SK-N-SH (cell line): ENCODE results near the gene RNF157. TPM values are rescaled to one million over a fixed set of nuclear protein-coding genes. Genes with fewer than 3 reads are reported as not detected.

Experiments
- CTCF ChIA-PET: fragments of 300-600, 350-600 bp; formaldehyde crosslinking; extraction: SDS; loops from one replicate; lab custom pipeline; 2021; lab: Yijun Ruan, JAX
- POLR2A ChIA-PET: fragments of 350-600 bp; sonication (Branson Sonifier 250); formaldehyde crosslinking; extraction: SDS; loops from one replicate; lab custom pipeline; 2020; ENCODE audit warnings: antibody characterized with exemption, inconsistent platforms; lab: Yijun Ruan, JAX
- DNase-seq: peaks from one replicate; pipeline ENCODE4 v3.0.0; 2012
- H2AFZ ChIP-seq: fragments of 200-600 bp; sonication (generic); 2 replicates; pipeline ENCODE4 v1.8.1; 2016; ENCODE audit warnings: antibody characterized with exemption, mild to moderate bottlenecking, low read depth
- H3F3A ChIP-seq: fragments of 200-600 bp; sonication (generic); replicated peaks from 2 replicates; pipeline ENCODE3; 2016; ENCODE audit warnings: antibody characterized with exemption, mild to moderate bottlenecking; ENCODE audit not compliant: insufficient read depth
- H3K27ac ChIP-seq, 2 experiments: fragments of 200-500 bp in 1 of 2; fragments of 200-600 bp in 1 of 2; sonication (Bioruptor generic) in 1 of 2; sonication (generic), shearing (Covaris generic) in 1 of 2; 2 replicates each; pipeline versions ENCODE4 v1.5.1 to v1.6.1; 2014 to 2016; ENCODE audit warnings: low read depth in 2 of 2, inconsistent platforms in 1 of 2, low read length in 1 of 2, mild to moderate bottlenecking in 1 of 2, mixed read lengths in 1 of 2
- H3K27me3 ChIP-seq: fragments of 200-600 bp; sonication (generic), shearing (Covaris generic); 2 replicates; pipeline ENCODE4 v1.6.1; 2016; ENCODE audit warnings: mixed run types; ENCODE audit not compliant: insufficient read depth
- H3K36me3 ChIP-seq, 2 experiments: fragments of 200-500 bp in 1 of 2; fragments of 200-600 bp in 1 of 2; sonication (Bioruptor generic) in 1 of 2; sonication (generic) in 1 of 2; replicated peaks in 1 of 2; 2 replicates each; pipeline versions ENCODE3 to v1.5.1; 2014 to 2016; ENCODE audit warnings: low read length in 1 of 2, mild to moderate bottlenecking in 1 of 2; ENCODE audit not compliant: insufficient read depth in 2 of 2, control insufficient read depth in 1 of 2
- H3K4me1 ChIP-seq, 2 experiments: fragments of 200-500 bp in 1 of 2; fragments of 200-600 bp in 1 of 2; sonication (Bioruptor generic) in 1 of 2; sonication (generic), shearing (Covaris generic) in 1 of 2; 2 replicates each; pipeline versions ENCODE4 v1.5.1 to v1.6.1; 2014 to 2016; ENCODE audit warnings: low read depth in 1 of 2, low read length in 1 of 2, mixed run types in 1 of 2; ENCODE audit not compliant: insufficient read depth in 2 of 2, control insufficient read depth in 1 of 2
- H3K4me2 ChIP-seq: fragments of 200-600 bp; sonication (generic), shearing (Covaris generic); 2 replicates; pipeline ENCODE4 v1.6.1; 2017; ENCODE audit warnings: mixed run types
- H3K4me3 ChIP-seq, 2 experiments: fragments of 200-500 bp in 1 of 2; fragments of 200-600 bp in 1 of 2; sonication (Bioruptor generic) in 1 of 2; sonication (generic), shearing (Covaris generic) in 1 of 2; 2 replicates each; pipeline versions ENCODE4 v1.5.1 to v1.8.1; 2014 to 2016; ENCODE audit warnings: low read depth in 2 of 2, inconsistent platforms in 1 of 2, low read length in 1 of 2, mild to moderate bottlenecking in 1 of 2, mixed read lengths in 1 of 2, moderate library complexity in 1 of 2
- H3K79me2 ChIP-seq: fragments of 200-600 bp; sonication (generic); 2 replicates; pipeline ENCODE4 v1.8.1; 2017; ENCODE audit warnings: mild to moderate bottlenecking; ENCODE audit not compliant: insufficient read depth
- H3K9ac ChIP-seq: fragments of 200-600 bp; sonication (generic); 2 replicates; pipeline ENCODE4 v1.6.1; 2017; ENCODE audit warnings: mixed run types
- H3K9me2 ChIP-seq: fragments of 200-600 bp; sonication (generic); 2 replicates; pipeline ENCODE4 v1.6.1; 2017; ENCODE audit warnings: mixed run types
- H3K9me3 ChIP-seq: fragments of 200-600 bp; sonication (generic); 2 replicates; pipeline ENCODE4 v1.6.1; 2017; ENCODE audit warnings: mixed run types, mild to moderate bottlenecking, moderate library complexity
- H4K20me1 ChIP-seq: fragments of 200-600 bp; sonication (generic); 2 replicates; pipeline ENCODE4 v1.6.1; 2017; ENCODE audit warnings: mild to moderate bottlenecking, mixed run types; ENCODE audit not compliant: insufficient read depth
- FOSL2 ChIP-seq: IDR thresholded peaks from 2 replicates; pipeline ENCODE4 v1.4.0; 2012; ENCODE audit warnings: low read depth, mild to moderate bottlenecking, moderate library complexity, borderline replicate concordance
- FOXM1 ChIP-seq: IDR thresholded peaks from 2 replicates; pipeline ENCODE4 v1.4.0; 2012; ENCODE audit warnings: low read depth, mild to moderate bottlenecking
- MXI1 ChIP-seq: IDR thresholded peaks from 2 replicates; pipeline ENCODE4 v1.6.1; 2012; ENCODE audit warnings: mild to moderate bottlenecking, low read depth, low read length, improper control_type of control experiment
- PBX3 ChIP-seq: IDR thresholded peaks from 2 replicates; pipeline ENCODE4; 2012
- REST ChIP-seq: IDR thresholded peaks from 2 replicates; pipeline ENCODE4 v1.6.1; 2012; ENCODE audit warnings: mild to moderate bottlenecking, low read depth, low read length, moderate library complexity
- TCF12 ChIP-seq: IDR thresholded peaks from 2 replicates; pipeline ENCODE4 v1.4.0; 2012
- USF2 ChIP-seq: fragments of 150-350 bp; IDR thresholded peaks from 2 replicates; pipeline ENCODE4 v1.6.1; 2017; ENCODE audit warnings: antibody characterized with exemption, low read length, low read depth, borderline replicate concordance
- YY1 ChIP-seq: IDR thresholded peaks from 2 replicates; pipeline ENCODE4 v1.4.0; 2012; ENCODE audit warnings: low read depth, mild to moderate bottlenecking
- WGBS: methylation state at CpG from one replicate; pipeline ENCODE4 v1.1.6; 2017; ENCODE audit warnings: low lambda C conversion rate; 5-methylcytosine and 5-hydroxymethylcytosine counted together
- polyA plus RNA-seq, 3 experiments: library from polyadenylated mRNA; depleted of rRNA; stranded (reverse); fragments of >200 nt; gene quantifications; 2 replicates each; pipeline ENCODE4 v1.2.3, GENCODE V29; 2012
- TF ChIP-seq, protein P1 (sequence below): IDR thresholded peaks from 2 replicates; pipeline ENCODE4 v1.4.0; 2012; ENCODE audit warnings: low read depth, borderline replicate concordance

The RNF157 gene
- polyA plus RNA-seq, 1 of the 3 experiments (the other 2 are of a cell fraction): 5.2 TPM

- H3K4me3 ChIP-seq: no peak overlapping the region
- TF ChIP-seq REST (no peak), FOXM1 (no peak), FOSL2 (no peak), TCF12 (no peak), YY1 (no peak), PBX3 (no peak)
- TF ChIP-seq, protein P1, sequence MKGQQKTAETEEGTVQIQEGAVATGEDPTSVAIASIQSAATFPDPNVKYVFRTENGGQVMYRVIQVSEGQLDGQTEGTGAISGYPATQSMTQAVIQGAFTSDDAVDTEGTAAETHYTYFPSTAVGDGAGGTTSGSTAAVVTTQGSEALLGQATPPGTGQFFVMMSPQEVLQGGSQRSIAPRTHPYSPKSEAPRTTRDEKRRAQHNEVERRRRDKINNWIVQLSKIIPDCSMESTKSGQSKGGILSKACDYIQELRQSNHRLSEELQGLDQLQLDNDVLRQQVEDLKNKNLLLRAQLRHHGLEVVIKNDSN: no peak
- TF ChIP-seq, all 33 proteins: peak for 0
- peaks cover 9% of the 10 kb centered on the region for H3F3A ChIP-seq
- peaks cover 57% of the 10 kb centered on the region for H3K79me2 ChIP-seq
- POLR2A ChIA-PET: interaction anchor here (0.6 kb wide), 1 partner anchor 163 kb away, joined by 3 read pairs; no protein-coding TSS in a partner anchor
- no peaks in the 10 kb centered on the region for H3K9me2 ChIP-seq
- no peaks in the 10 kb centered on the region for H3K9me3 ChIP-seq
- no peak overlapping the region for H2AFZ ChIP-seq
- CTCF ChIA-PET: interaction anchor here (2.2 to 7.0 kb wide), 3 partner anchors 10 to 149 kb away, joined by 8 to 130 read pairs (median 15); no protein-coding TSS in a partner anchor
- no peaks in the 10 kb centered on the region for H3K27me3 ChIP-seq
- 93% methylated on average over 26 of the region's 26 CpGs for WGBS
- H3K4me1 ChIP-seq: peaks cover 19% of the 10 kb centered on the region in 2 experiments; a peak in 3 of 4 replicates
- no peak overlapping the region for H3K4me2 ChIP-seq
- H4K20me1 ChIP-seq: peaks cover 13% of the 10 kb centered on the region; the same call in 1 of the 2 replicates
- peak; percentile 47 for DNase-seq
- no peak overlapping the region for H3K27ac ChIP-seq
- H3K9ac ChIP-seq: no peak overlapping the region
- peaks cover 8 to 23% of the 10 kb centered on the region in 2 experiments for H3K36me3 ChIP-seq
These were observed 29.9 kb upstream of the RNF157 start for GRCh38 chr17:76270127-76270592.

- Histone ChIP-seq H4K20me1 (peaks cover 13% of the 10 kb centered on the region; the same call in 1 of the 2 replicates), H3K9me2 (no peaks in the 10 kb centered on the region), H3K9ac (no peak overlapping the region)
- TF ChIP-seq PBX3 (no peak), FOXM1 (no peak), USF2 (no peak), MXI1 (no peak)
- TF ChIP-seq, all 33 proteins: peak for 0
- DNase-seq: peak; percentile 44
- Histone ChIP-seq H3K36me3 (peaks cover 8 to 23% of the 10 kb centered on the region in 2 experiments), H2AFZ (no peak overlapping the region), H3K79me2 (peaks cover 57% of the 10 kb centered on the region), H3K4me1 (peaks cover 19 to 22% of the 10 kb centered on the region in 2 experiments; a peak in 3 of 4 replicates), H3K27me3 (no peaks in the 10 kb centered on the region), H3K4me3 (no peak overlapping the region), H3K9me3 (no peaks in the 10 kb centered on the region), H3F3A (peaks cover 11% of the 10 kb centered on the region), H3K27ac (peak overlapping the region in 1 of 2 experiments; percentile 34; a peak in 1 of 4 replicates), H3K4me2 (0 out of 2 replicates have a peak overlapping the region, but pooled peaks have one; percentile 1)
- CTCF ChIA-PET: interaction anchor here (0.6 to 7.0 kb wide), 11 partner anchors 11 to 162 kb away, joined by 3 to 130 read pairs (median 4); partner anchors contain the start of gene SPHK1
- POLR2A ChIA-PET: interaction anchor here (0.9 kb wide), 1 partner anchor 233 kb away, joined by 3 read pairs; no protein-coding TSS in a partner anchor
- 91% methylated on average over 12 of the region's 12 CpGs for WGBS
These were observed 29.0 kb upstream of the RNF157 start for GRCh38 chr17:76268991-76269981.
